Measurements from ENCODE around the gene CKAP5.

DNA sequence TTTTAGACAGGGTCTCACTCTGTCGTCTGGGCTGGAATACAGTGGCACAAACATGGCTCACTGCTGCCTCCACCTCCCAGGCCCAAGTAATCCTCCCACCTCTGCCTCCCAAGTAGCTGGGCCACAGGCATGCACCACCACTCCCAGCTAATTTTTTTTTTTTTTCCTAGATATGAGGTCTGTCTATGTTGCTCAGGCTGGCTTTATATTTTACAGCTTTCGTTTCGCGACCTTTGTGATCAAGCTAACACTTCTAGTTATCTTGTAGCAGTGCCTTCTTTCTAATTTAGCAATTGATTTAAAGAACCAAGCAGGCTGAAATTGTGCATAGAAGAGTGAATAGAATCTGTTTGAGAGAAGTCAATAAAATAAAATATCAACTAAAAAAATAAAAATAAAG lies 11.3 kb downstream of the CKAP5 start:
- TF ChIP-seq CTCF (conservative IDR thresholded peaks at IDR 0.05) (no peak), ZFX (IDR thresholded peaks at IDR 0.05) (no peak)
